Natural killer cell treated with Interleukin-12 subunit alpha and Interleukin-12 subunit beta and Interleukin-15 and Interleukin-18, amount 100 ng/mL, for 72 hours (primary cell): ENCODE results near the gene F11R. TPM values are rescaled to one million over a fixed set of nuclear protein-coding genes. Genes with fewer than 3 reads are reported as not detected.

Source experiments
- ATAC-seq, 2 donors: fragments of 150-1000 bp; cut with Tn5 transposase in 1 of 2; sonication (Bioruptor Pico), chemical (Tn5 transposase) in 1 of 2; 2 replicates each; pipeline ENCODE4 v1.10.0; 2021
- DNase-seq: peaks from one replicate; pipeline ENCODE4 v3.0.0; 2022; ENCODE audit warnings: low spot score
- H3K27ac Mint-ChIP-seq, 2 donors: 1 replicate in 1 of 2; 2 replicates in 1 of 2; pipeline ENCODE4 v1.8.0; 2022; ENCODE audit warnings: mixed read lengths in 2 of 2, mild to moderate bottlenecking in 1 of 2, moderate library complexity in 1 of 2
- H3K27me3 Mint-ChIP-seq, 2 donors: 1 replicate in 1 of 2; 2 replicates in 1 of 2; pipeline ENCODE4 v1.8.0; 2022; ENCODE audit warnings: mixed read lengths in 2 of 2
- H3K36me3 Mint-ChIP-seq: one replicate; pipeline ENCODE4 v1.8.0; 2022; ENCODE audit warnings: mixed read lengths
- H3K4me1 Mint-ChIP-seq, 2 donors: 1 replicate in 1 of 2; 2 replicates in 1 of 2; pipeline ENCODE4 v1.8.0; 2022; ENCODE audit warnings: low read depth in 2 of 2, mixed read lengths in 2 of 2, mild to moderate bottlenecking in 1 of 2
- H3K4me3 Mint-ChIP-seq: one replicate; pipeline ENCODE4 v1.8.0; 2022; ENCODE audit warnings: mixed read lengths
- H3K9me3 Mint-ChIP-seq: 2 replicates; pipeline ENCODE4 v1.8.0; 2022; ENCODE audit warnings: mixed read lengths
- total RNA-seq, 2 donors: library from RNA; stranded (reverse); gene quantifications; one replicate each; pipeline ENCODE4 v1.2.3, GENCODE V29; 2022

F11R gene
- total RNA-seq, 2 donors from 2014 or later, result 11.0 to 25.9 TPM

DNA sequence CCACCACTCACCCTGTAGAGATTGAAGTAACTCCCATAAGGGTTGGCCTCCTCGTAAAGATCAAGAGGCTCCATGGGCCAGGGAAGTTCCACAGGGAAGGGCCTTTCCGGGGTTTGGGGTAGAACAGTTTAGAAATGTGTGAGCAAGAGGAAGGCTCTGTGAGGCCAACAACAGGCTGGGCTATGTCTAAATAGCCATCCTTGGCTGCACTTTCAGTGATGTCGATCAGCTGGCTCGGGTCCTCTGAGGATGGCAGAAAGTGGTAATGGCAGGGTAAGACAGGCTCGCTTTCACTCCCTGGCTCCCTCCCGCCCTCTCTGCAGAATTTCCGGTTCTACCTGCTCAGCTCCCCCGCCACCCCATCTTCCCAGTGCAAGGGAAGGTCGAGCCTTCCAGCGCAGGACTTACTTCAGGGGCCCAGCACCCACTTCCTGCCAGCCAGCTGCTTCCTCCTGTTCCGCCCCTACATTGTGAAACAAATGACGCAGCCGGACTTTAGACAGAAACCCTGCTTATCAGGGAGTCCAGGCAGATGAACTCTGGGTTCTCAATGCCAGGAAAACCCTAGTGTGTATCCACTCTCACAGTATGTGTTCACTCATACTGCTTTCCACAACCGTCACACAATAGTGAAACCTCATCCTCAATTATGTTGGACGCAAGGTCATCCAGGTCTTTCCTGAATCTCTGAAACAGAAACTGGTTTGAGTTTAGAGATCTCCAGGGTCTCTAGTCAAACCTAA lies 7.3 kb downstream of the F11R start:
- H3K4me3 Mint-ChIP-seq, result peak overlapping the region; percentile 90
- peaks cover 19 to 31% of the 10 kb centered on the region in 2 donors for H3K4me1 Mint-ChIP-seq
- H3K36me3 Mint-ChIP-seq, result no peaks in the 10 kb centered on the region
- DNase-seq, result peak; percentile 85
- peak; percentile 94 for ATAC-seq
- no peaks in the 10 kb centered on the region for H3K27me3 Mint-ChIP-seq
- H3K9me3 Mint-ChIP-seq, result no peaks in the 10 kb centered on the region
- peak overlapping the region; percentile 97 to 98 for H3K27ac Mint-ChIP-seq

DNA sequence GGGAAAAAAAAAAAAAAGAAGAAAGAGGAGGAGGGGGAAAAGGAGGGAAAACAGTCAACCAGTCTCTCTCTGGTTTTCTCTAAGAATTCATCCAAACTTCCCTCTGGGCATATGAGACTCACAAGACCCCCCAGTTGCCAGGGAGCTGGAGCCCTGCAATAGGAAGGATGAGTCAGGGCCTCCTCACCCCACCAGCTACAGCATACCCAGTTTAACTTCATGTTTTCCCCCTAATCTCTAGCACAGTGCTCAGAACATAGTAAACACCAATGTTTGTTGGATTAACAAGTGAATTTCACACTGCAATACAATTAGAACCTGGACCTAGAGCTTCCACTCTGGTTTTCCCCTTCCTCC lies 7.8 kb downstream of the F11R start:
- H3K27me3 Mint-ChIP-seq, result no peaks in the 10 kb centered on the region
- no peaks in the 10 kb centered on the region for H3K36me3 Mint-ChIP-seq
- peaks cover 19 to 26% of the 10 kb centered on the region in 2 donors for H3K4me1 Mint-ChIP-seq
- peak overlapping the region; percentile 97 to 98 for H3K27ac Mint-ChIP-seq
- H3K4me3 Mint-ChIP-seq, result peak overlapping the region; percentile 90
- DNase-seq (no peak), ATAC-seq (peak; percentile 68 to 69)
- H3K9me3 Mint-ChIP-seq, result no peaks in the 10 kb centered on the region

DNA sequence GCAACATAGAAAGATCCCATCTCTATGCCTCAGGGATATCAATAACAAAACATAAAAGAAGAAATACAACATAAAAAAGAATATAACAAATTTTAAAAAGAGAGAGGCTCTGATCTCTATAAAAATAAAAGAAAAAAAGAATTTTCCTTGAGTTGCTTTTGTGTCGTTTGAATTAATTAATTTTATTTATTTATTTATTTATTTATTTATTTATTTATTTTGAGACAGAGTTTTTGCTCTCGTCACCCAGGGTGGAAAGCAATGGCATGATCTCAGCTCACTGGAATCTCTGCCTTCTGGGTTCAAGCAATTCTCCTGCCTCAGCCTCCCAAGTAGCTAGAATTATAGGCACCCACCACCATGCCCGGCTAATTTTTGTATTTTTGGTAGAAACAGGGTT lies 8.5 kb downstream of the F11R start:
- peak overlapping the region; percentile 26 to 97 for H3K27ac Mint-ChIP-seq
- H3K27me3 Mint-ChIP-seq, result no peaks in the 10 kb centered on the region

DNA sequence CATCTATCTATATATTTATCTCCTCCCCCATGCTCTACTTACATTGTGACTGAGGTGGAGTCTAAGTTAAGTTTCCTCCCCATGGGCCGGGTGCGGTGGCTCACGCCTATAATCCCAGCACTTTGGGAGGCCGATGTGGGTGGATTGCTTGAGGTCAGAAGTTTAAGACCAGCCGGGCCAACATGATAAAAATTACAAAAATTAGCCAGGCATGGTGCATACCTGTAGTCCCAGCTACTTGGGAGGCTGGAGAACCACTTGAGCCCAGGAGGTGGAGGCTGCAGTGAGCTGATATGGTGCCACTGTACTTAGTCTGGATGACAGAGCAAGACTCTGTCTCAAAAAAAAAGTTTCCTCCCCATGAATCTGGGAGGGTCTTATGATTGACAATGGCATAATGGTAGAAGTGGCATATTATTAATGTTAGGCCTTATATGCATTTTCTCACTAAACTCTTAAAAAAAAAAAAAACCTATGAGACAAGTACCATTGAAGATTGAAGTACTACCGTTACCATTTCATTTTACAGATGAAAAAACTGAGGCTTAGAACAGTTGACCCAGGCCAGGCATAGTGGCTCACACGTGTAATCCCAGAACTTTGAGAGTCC lies 11.2 kb downstream of the F11R start:
- H3K4me1 Mint-ChIP-seq, result peaks cover 19 to 23% of the 10 kb centered on the region in 2 donors
- H3K9me3 Mint-ChIP-seq, result no peaks in the 10 kb centered on the region
- ATAC-seq, result no peak
- no peak for DNase-seq
- H3K27ac Mint-ChIP-seq, result no peak overlapping the region
- H3K27me3 Mint-ChIP-seq, result no peaks in the 10 kb centered on the region
- no peaks in the 10 kb centered on the region for H3K36me3 Mint-ChIP-seq
- H3K4me3 Mint-ChIP-seq, result no peak overlapping the region

More for the DNA sequence above, 8.5 kb downstream of the F11R start:
- DNase-seq, result no peak
- H3K4me3 Mint-ChIP-seq, result no peak overlapping the region
- ATAC-seq, result no peak
- no peaks in the 10 kb centered on the region for H3K9me3 Mint-ChIP-seq
- no peaks in the 10 kb centered on the region for H3K36me3 Mint-ChIP-seq
- peaks cover 19 to 21% of the 10 kb centered on the region in 2 donors for H3K4me1 Mint-ChIP-seq

DNA sequence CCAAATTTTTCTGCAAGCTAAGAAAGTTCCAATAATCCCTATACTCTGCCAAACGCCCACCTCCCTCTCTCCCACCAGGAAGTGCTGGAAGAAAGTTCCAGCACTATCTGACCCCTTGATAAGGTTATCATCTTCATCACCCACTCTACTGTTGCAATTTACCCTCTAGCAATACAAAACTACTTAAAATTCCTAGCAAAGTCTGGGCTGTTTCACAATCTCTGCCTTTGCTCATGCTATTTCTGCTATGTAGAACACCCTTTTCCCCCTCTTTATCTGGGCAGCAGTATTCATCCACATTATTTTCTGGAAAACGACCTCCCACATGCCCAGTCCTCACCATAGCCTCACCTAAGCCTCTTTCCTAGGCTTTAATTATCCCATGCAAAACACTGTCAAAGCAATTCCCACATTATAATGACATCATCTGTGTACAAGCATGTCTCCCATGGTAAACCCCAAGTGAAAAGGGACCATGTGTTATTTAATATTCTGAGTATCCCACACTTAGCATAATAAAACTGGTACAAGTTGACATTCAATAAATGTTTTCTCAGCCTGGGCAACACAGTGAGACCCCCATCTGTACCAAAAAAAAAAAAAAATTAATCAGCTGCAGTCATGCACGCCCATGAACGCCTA lies 12.0 kb downstream of the F11R start:
- no peaks in the 10 kb centered on the region for H3K36me3 Mint-ChIP-seq
- no peak overlapping the region for H3K4me3 Mint-ChIP-seq
- DNase-seq, result no peak
- no peaks in the 10 kb centered on the region for H3K27me3 Mint-ChIP-seq
- no peaks in the 10 kb centered on the region for H3K9me3 Mint-ChIP-seq
- H3K4me1 Mint-ChIP-seq, result peaks cover 15 to 20% of the 10 kb centered on the region in 2 donors
- no peak overlapping the region for H3K27ac Mint-ChIP-seq
- ATAC-seq, result no peak

DNA sequence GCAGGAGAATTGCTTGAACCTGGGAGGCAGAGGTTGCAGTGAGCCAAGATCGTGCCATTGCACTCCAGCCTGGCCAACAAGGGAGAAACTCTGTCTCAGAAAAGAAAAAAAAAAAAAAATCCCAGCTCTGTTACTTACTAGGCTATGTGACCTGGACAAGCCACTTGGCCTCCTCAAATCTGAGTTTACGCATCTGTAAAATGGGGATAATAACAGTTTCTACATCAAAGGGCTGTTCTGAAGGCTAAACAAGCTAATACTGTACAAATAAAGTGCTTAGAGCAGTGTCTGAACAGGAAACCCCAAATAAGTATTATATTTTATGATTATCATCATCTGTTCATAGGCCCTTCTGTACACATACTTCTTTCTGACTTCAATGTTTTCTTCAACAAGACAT lies 13.6 kb downstream of the F11R start:
- Mint-ChIP-seq H3K27ac (no peak overlapping the region), H3K9me3 (no peaks in the 10 kb centered on the region), H3K36me3 (no peaks in the 10 kb centered on the region), H3K27me3 (no peaks in the 10 kb centered on the region), H3K4me1 (peaks cover 5 to 10% of the 10 kb centered on the region in 2 donors), H3K4me3 (no peak overlapping the region)
- DNase-seq (no peak), ATAC-seq (no peak)

DNA sequence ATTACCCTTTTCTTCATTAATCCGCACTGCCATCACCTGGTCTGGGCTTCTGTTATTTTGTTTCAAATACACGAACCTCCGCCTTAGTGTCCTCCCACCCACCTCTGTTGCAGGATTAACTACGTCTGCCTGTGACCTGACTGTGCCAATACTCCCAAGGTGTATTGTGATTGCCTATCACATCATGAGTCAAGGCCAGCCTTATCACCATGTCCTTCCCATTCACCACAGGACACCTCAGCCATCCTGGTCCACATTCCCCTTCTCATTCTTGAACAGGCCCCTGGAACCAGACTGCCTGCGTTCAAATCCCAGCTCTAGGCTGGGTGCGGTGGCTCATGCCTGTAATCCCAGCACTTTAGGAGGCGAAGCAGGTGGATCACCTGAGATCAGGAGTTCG lies 14.4 kb downstream of the F11R start:
- no peaks in the 10 kb centered on the region for H3K9me3 Mint-ChIP-seq
- H3K4me3 Mint-ChIP-seq, result no peak overlapping the region
- peaks cover 5% of the 10 kb centered on the region in 2 donors for H3K4me1 Mint-ChIP-seq
- ATAC-seq (no peak), DNase-seq (no peak)
- H3K36me3 Mint-ChIP-seq, result no peaks in the 10 kb centered on the region
- no peaks in the 10 kb centered on the region for H3K27me3 Mint-ChIP-seq
- no peak overlapping the region for H3K27ac Mint-ChIP-seq

DNA sequence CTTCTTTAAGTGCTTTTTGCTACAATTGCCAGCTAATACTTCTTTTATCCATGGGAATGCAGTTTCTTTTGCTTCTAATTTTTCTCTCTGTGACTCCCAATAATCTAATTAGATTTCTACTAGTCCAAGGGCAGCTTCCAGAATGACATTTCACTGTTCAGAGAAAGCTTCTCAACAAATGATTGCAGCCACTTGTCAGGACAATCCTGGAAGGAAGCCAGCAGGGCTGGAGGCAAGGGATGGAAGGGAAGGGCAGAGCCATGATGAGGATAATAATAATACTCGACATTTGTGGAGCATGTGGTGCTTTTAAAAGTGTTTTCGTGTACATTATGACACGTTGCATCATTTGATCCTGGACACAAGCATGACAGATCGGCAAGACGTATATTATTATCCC lies 19.4 kb downstream of the F11R start:
- Mint-ChIP-seq H3K27me3 (no peaks in the 10 kb centered on the region), H3K4me1 (peaks cover 0 to 7% of the 10 kb centered on the region in 2 donors), H3K4me3 (no peak overlapping the region), H3K9me3 (no peaks in the 10 kb centered on the region), H3K27ac (no peak overlapping the region), H3K36me3 (no peaks in the 10 kb centered on the region)
- no peak for DNase-seq
- ATAC-seq, result no peak

DNA sequence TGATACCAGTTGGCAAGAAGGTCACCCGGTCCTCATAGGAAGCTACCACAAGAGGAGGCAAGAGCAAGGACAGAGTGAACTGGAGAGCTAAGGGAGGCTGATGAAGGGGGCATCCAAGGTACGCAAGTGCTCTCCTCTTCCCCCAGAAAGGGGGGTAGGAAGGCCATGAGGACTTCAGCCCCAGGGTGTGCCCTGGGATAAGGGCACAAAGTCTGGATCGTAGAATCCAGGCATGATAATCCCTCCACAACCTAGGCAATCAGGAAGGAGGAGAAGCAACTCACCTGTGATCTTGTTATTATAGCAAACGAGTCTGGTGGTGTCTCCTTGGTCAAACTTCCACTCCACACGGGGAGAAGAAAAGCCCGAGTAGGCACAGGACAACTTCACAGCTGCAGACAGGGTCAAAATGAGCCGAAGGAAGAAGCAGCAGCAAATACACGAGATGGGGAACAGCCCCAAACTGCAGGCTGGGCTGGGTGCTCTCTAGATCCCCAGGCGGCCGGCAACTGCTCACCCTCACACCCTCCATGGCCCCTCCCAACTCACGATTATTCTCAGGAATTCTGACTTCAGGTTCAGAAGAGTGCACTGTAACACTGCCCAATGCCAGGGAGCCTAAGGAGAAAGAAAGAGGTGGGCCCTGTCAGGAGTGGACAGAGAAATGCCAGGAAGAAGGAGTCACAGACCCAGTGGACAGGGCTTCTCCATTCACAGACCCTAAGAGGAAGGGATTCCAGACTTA lies 20.0 kb downstream of the F11R start:
- Mint-ChIP-seq H3K4me1 (peaks cover 0 to 4% of the 10 kb centered on the region in 2 donors), H3K27me3 (no peaks in the 10 kb centered on the region), H3K4me3 (no peak overlapping the region), H3K9me3 (no peaks in the 10 kb centered on the region), H3K36me3 (no peaks in the 10 kb centered on the region), H3K27ac (no peak overlapping the region)
- ATAC-seq, result no peak
- DNase-seq, result no peak

DNA sequence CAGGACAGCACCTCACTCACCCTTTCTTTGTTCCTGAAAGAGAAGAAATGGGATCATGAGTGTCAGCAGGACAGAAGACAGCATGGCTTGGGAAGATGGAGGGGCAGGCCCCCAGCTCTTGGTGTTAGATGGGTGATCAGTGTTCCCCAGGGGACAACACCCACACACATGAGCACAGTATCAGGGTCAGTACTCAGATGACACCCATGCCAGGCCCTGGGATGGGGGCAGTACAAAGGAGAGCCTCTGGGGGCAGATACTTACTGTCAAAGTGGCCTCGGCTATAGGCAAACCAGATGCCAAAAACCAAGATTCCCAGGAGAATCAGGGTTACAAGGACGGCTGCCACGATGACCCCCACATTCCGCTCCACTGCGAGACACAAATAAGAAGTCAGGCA lies 21.6 kb downstream of the F11R start:
- no peak for DNase-seq
- H3K27me3 Mint-ChIP-seq, result no peaks in the 10 kb centered on the region
- H3K27ac Mint-ChIP-seq, result no peak overlapping the region
- H3K4me1 Mint-ChIP-seq, result peaks cover 0 to 4% of the 10 kb centered on the region in 2 donors
- no peaks in the 10 kb centered on the region for H3K9me3 Mint-ChIP-seq
- H3K4me3 Mint-ChIP-seq, result no peak overlapping the region
- H3K36me3 Mint-ChIP-seq, result no peaks in the 10 kb centered on the region
- peak in 1 of 2 donors; percentile 33 for ATAC-seq

DNA sequence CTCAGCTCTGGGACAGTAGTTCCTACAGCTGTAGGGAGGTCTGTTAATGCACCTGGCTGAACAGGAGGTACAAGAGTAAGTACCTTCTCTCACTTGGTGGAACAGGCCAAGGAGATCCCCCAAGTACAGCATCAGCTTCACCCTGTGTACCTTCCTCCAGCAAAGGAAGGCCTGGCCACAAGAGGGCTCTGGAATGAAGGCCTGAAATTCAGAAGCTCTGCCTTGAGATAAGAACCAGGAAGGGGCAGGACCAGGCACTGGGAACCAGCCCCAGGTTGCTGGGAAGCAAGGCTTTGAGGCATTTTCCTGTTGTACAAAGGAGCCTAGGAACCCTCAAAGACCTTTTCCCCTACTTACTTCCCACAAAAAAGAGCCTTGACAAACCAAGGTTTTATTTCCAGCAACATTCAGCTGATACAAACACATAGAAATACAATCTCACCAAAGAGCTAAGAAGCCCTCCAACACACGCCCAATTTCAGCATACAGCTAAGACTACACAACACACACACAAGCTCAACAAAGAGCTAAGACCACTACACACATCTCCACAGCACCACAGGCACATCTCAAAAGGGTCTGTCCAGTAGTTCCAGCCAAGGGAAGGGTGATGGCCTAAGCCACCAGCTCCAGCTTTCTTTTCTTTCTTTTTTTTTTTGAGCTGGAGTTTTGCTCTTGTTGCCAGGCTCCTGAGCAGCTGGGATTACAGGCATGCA lies 23.5 kb downstream of the F11R start:
- Mint-ChIP-seq H3K27me3 (no peaks in the 10 kb centered on the region), H3K4me3 (no peak overlapping the region), H3K36me3 (no peaks in the 10 kb centered on the region), H3K9me3 (no peaks in the 10 kb centered on the region), H3K27ac (peak overlapping the region in 1 of 2 donors; percentile 0), H3K4me1 (peaks cover 0 to 4% of the 10 kb centered on the region in 2 donors)
- no peak for DNase-seq
- peak; percentile 60 to 69 for ATAC-seq

DNA sequence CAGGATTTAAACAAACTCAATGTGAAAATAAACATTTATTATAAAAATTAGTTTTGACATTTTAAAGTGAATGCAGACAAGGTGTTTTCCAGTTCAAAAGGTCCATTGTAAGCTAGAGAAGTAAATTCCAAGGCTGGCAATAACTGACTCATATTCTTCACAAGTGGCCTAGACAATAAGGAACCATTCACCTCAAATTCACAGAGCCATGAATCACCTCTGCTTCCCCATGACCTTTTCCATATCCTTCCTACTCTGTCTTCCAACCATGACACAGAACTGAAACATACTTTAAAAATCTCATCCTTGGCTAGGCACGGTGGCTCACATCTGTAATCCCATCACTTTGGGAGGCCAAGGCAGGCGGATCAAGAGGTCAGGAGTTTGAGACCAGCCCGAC lies 24.8 kb downstream of the F11R start:
- Mint-ChIP-seq H3K9me3 (no peaks in the 10 kb centered on the region), H3K27ac (no peak overlapping the region), H3K27me3 (no peaks in the 10 kb centered on the region), H3K4me3 (no peak overlapping the region), H3K36me3 (no peaks in the 10 kb centered on the region), H3K4me1 (peaks cover 0 to 4% of the 10 kb centered on the region in 2 donors)
- ATAC-seq, result no peak
- no peak for DNase-seq

DNA sequence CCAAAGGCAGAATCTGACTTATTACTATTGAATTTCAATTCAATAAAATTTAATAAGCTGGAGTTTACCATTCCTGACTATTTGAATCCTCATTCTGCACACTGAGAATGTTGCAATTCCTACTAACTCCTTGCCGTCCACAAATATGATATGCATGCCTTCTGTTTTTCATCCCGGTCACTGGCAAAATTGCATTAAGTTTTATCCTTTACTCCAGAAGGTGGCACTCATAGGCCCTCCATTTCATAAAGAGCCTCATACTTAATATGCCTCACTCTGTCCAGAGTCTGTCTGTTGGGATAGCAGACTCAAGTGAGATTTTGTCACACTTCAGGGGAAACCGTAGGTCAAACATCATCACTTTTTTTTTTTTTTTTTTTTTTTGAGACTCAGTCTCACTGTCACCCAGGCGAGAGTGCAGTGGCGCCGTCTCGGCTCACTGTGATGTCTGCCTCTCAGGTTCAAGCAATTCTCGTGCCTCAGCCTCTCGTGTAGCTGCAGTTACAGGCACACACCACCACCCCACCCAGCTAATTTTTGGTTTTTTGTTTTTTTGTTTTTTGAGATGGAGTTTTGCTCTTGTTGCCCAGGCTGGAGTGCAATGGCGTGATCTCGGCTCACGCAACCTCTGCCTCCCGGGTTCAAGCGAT lies 27.3 kb downstream of the F11R start:
- Mint-ChIP-seq H3K27ac (no peak overlapping the region), H3K9me3 (no peaks in the 10 kb centered on the region), H3K4me3 (no peak overlapping the region), H3K36me3 (no peaks in the 10 kb centered on the region), H3K27me3 (no peaks in the 10 kb centered on the region), H3K4me1 (peaks cover 0 to 7% of the 10 kb centered on the region in 2 donors)
- ATAC-seq, result no peak
- no peak for DNase-seq
